ENCODE data around the gene JPH2. TPM values are rescaled to one million over a fixed set of nuclear protein-coding genes. Genes with fewer than 3 reads are reported as not detected.

Gene JPH2
- total and polyA plus RNA-seq, 10 of the 15 experiments (the other 5 are each of a cell fraction or from before 2014, with no cell fraction given) = 0.16 TPM; not detected in 9

- no peaks in the 10 kb centered on the region for H3K36me3 ChIP-seq (ENCODE audit: control insufficient read depth in 2 of 2, insufficient read depth in 2 of 2, low read length in 1 of 2)
- no peaks in the 10 kb centered on the region for H4K20me1 ChIP-seq (ENCODE audit: control insufficient read depth, insufficient read depth)
- no TSS peak for BruUV-seq (replicated peaks)
- SMC1A ChIA-PET (ENCODE audit: uncharacterized antibody, unreplicated experiment) = no interaction called here
- no peaks in the 10 kb centered on the region for H3K4me1 ChIP-seq (ENCODE audit: control insufficient read depth, insufficient read depth, low read length)
- H3K27ac ChIP-seq (ENCODE audit: control insufficient read depth, insufficient read depth) = no peak overlapping the region
- TF ChIP-seq SMAD5 (IDR thresholded peaks at IDR 0.05; ENCODE audit: low read depth) (no peak), JUND (IDR thresholded peaks at IDR 0.05; ENCODE audit: low read depth, low read length) (no peak), CREM (IDR thresholded peaks at IDR 0.05; ENCODE audit: low read depth) (no peak)
- no peak overlapping the region for H3K4me2 ChIP-seq (ENCODE audit: control insufficient read depth, insufficient read depth)
- H2AFZ ChIP-seq (ENCODE audit: control insufficient read depth, low read depth, low read length) = no peak overlapping the region
- POLR2A ChIA-PET = no interaction called here
- 59% methylated on average over 13 of the region's 13 CpGs for WGBS (ENCODE audit: insufficient coverage, insufficient replicate concordance, low lambda C conversion rate, missing lambda C conversion rate)
- CTCF ChIA-PET = interaction anchor here (4.7 kb wide), 1 partner anchor 58 kb away, joined by 17 read pairs; no protein-coding TSS in a partner anchor
- ATAC-seq (no peak), FAIRE-seq (no peak), DNase-seq (ENCODE audit: low read depth, low spot score) (no peak)
- no peak overlapping the region for H3K4me3 ChIP-seq
- no peaks in the 10 kb centered on the region for H3K79me2 ChIP-seq (ENCODE audit: control insufficient read depth, insufficient read depth, low read length)
- in situ Hi-C loops (cut with MboI) (no loop called here), intact Hi-C loops (cut with micrococcal nuclease; ENCODE audit: unreplicated experiment) (loop anchor here (5.0 to 10.0 kb wide), 2 partner anchors 53 to 640 kb away; no protein-coding TSS in a partner anchor)
- RAD21 ChIA-PET (ENCODE audit: unreplicated experiment) = interaction anchor here (1.1 kb wide), 1 partner anchor 15 kb away, joined by 3 read pairs; no protein-coding TSS in a partner anchor
- no peak overlapping the region for H3K9ac ChIP-seq (ENCODE audit: control insufficient read depth, insufficient read depth, low read length)
- H3K27me3 ChIP-seq (replicated peaks in 1 of 2; ENCODE audit: control insufficient read depth in 2 of 2, insufficient read depth in 2 of 2, low read length in 1 of 2) = peaks cover 0 to 3% of the 10 kb centered on the region in 2 experiments; a peak in 1 of 4 replicates
- H3K9me3 ChIP-seq (replicated peaks; ENCODE audit: control insufficient read depth, insufficient read depth, low read length) = no peaks in the 10 kb centered on the region
Measured at GRCh38 chr20:44174996-44175765, 11.8 kb downstream of the JPH2 start.

GRCh38 chr20:44173846-44174245, 13.1 kb downstream of the JPH2 start:
- no peak overlapping the region for H3K27ac ChIP-seq (ENCODE audit: control insufficient read depth, insufficient read depth)
- intact Hi-C loops (cut with micrococcal nuclease; ENCODE audit: unreplicated experiment) (loop anchor here (10.0 kb wide), 1 partner anchor 639 kb away; no protein-coding TSS in a partner anchor), in situ Hi-C loops (cut with MboI) (no loop called here)
- BruUV-seq (replicated peaks) = no TSS peak
- no peak for DNase-seq (ENCODE audit: low read depth, low spot score)
- no peak overlapping the region for H2AFZ ChIP-seq (ENCODE audit: control insufficient read depth, low read depth, low read length)
- no peaks in the 10 kb centered on the region for H3K9me3 ChIP-seq (replicated peaks; ENCODE audit: control insufficient read depth, insufficient read depth, low read length)
- peaks cover 0 to 3% of the 10 kb centered on the region in 2 experiments; a peak in 1 of 4 replicates for H3K27me3 ChIP-seq (replicated peaks in 1 of 2; ENCODE audit: control insufficient read depth in 2 of 2, insufficient read depth in 2 of 2, low read length in 1 of 2)
- FAIRE-seq = no peak
- RAD21 ChIA-PET (ENCODE audit: unreplicated experiment) = interaction anchor here (1.1 kb wide), 1 partner anchor 16 kb away, joined by 3 read pairs; no protein-coding TSS in a partner anchor
- H3K36me3 ChIP-seq (ENCODE audit: control insufficient read depth in 2 of 2, insufficient read depth in 2 of 2, low read length in 1 of 2) = no peaks in the 10 kb centered on the region
- WGBS (ENCODE audit: insufficient coverage, insufficient replicate concordance, low lambda C conversion rate, missing lambda C conversion rate) = 68% methylated on average over 8 of the region's 8 CpGs
- POLR2A ChIA-PET = no interaction called here
- CTCF ChIA-PET = interaction anchor here (2.0 to 4.7 kb wide), 2 partner anchors 16 to 57 kb away, joined by 6 to 17 read pairs; no protein-coding TSS in a partner anchor
- H3K79me2 ChIP-seq (ENCODE audit: control insufficient read depth, insufficient read depth, low read length) = no peaks in the 10 kb centered on the region
- H3K9ac ChIP-seq (ENCODE audit: control insufficient read depth, insufficient read depth, low read length) = no peak overlapping the region
- no peak overlapping the region for H3K4me2 ChIP-seq (ENCODE audit: control insufficient read depth, insufficient read depth)
- no peak overlapping the region for H3K4me3 ChIP-seq
- no peak for ATAC-seq
- SMC1A ChIA-PET (ENCODE audit: uncharacterized antibody, unreplicated experiment) = interaction anchor here (1.4 kb wide), 1 partner anchor 16 kb away, joined by 3 read pairs; no protein-coding TSS in a partner anchor
- no peaks in the 10 kb centered on the region for H3K4me1 ChIP-seq (ENCODE audit: control insufficient read depth, insufficient read depth, low read length)
- H4K20me1 ChIP-seq (ENCODE audit: control insufficient read depth, insufficient read depth) = no peaks in the 10 kb centered on the region
- TF ChIP-seq USF2 (IDR thresholded peaks at IDR 0.05; ENCODE audit: borderline replicate concordance, low read depth, low read length) (no peak), MYC (IDR thresholded peaks at IDR 0.05; ENCODE audit: insufficient read depth, insufficient read length, insufficient replicate concordance, low read length, severe bottlenecking) (no peak), MAX (IDR thresholded peaks at IDR 0.05; ENCODE audit: low read depth, low read length) (no peak), ESRRA (IDR thresholded peaks at IDR 0.05; ENCODE audit: low read length) (no peak), CEBPZ (IDR thresholded peaks at IDR 0.05; ENCODE audit: low read depth, low read length) (no peak), MEF2A (IDR thresholded peaks at IDR 0.05; ENCODE audit: insufficient read depth, low read depth, low read length) (no peak)

Measured in GM12878 (cell line).